NCI-H187 (cell line): ENCODE results near the gene ADORA1.
A peak's percentile ranks its signal among the peaks of the same experiment; 100 is the strongest.

ENCODE experiments used
- DNase-seq, 2 experiments: peaks; one replicate each; lab custom pipeline; 2025; lab: John Stamatoyannopoulos, UW

ADORA1 gene

DNA sequence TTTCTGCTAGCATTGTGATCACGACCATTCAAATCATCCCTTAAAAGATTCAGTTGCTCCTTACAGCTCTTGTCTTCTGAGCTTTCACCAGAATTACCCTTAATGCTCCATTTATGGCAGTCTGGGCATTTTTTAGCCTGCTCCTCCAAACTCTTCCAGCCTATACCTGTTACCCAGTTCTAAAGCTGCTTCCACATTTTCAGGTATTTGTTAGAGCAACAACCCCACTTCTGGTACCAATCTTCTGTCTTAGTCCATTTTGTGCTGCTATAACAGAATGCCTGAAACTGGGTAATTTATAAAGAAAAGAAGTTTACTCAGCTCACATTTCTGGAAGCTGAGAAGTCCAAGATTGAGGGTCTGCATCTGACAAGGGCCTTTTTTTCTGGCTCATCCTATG, 30.9 kb downstream of the ADORA1 start:
- no peak for DNase-seq

GRCh38 chr1:203158960-203159665, 31.6 kb downstream of the ADORA1 start:
- no peak for DNase-seq

DNA sequence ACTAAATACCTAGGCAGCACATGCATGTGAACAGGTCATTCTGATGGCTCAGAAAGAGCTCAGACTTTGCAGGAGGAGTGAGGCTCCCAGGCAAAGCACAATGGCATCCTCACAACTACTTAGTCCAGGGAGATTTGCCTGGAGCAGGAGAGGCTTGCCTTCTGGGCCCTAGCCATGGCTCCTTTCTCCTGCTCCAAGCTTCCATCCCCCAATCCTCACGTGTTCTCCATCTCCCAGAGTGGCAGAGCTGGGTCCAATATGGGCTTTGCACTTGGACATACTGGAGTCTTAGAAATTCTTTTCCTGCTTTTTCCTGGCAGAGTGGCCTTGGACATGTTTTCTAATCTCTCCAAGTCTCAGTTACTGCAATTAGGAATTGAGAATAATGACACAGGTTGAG, 32.3 kb downstream of the ADORA1 start:
- no peak for DNase-seq

GRCh38 chr1:203161175-203161574, 33.6 kb downstream of the ADORA1 start:
- no peak for DNase-seq

DNA sequence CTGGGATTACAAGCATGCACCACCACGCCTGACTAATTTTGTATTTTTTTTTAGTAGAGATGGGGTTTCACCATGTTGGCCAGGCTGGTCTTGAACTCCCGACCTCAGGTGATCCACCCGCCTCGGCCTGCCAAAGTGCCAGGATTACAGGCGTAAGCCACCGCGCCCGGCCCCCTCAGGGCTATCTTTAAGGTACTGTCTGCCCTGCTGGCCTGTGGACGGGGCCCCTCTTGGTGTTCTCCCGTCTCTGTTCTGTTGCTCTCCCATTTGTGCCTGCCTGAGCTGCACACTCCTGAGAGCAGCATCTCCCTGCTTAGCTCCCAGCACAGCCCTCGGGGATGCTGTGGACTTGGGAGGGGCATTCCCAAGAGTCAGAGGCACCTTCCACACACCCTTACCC, 34.2 kb downstream of the ADORA1 start:
- DNase-seq = no peak

DNA sequence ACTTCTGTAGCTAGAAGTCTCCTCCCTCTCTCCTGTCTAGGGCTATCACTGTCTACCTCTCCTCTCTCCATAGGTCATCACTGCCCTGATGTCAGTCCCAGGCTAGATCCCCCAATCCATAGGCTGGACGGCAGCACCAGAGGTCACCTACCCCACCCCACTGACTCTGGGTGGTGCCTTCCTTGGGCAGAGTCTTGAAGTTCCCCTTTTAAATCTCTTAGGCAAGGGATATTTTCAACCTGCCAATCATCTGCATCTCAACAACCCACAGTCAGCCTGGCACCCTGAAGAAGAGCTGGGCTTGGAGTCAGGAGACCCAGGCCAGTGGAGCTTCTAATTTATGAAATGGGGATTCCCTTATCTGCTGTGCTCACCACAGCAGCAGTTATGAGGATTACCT, 34.9 kb downstream of the ADORA1 start:
- no peak for DNase-seq

GRCh38 chr1:203163891-203164635, 36.5 kb downstream of the ADORA1 start:
- no peak for DNase-seq

DNA sequence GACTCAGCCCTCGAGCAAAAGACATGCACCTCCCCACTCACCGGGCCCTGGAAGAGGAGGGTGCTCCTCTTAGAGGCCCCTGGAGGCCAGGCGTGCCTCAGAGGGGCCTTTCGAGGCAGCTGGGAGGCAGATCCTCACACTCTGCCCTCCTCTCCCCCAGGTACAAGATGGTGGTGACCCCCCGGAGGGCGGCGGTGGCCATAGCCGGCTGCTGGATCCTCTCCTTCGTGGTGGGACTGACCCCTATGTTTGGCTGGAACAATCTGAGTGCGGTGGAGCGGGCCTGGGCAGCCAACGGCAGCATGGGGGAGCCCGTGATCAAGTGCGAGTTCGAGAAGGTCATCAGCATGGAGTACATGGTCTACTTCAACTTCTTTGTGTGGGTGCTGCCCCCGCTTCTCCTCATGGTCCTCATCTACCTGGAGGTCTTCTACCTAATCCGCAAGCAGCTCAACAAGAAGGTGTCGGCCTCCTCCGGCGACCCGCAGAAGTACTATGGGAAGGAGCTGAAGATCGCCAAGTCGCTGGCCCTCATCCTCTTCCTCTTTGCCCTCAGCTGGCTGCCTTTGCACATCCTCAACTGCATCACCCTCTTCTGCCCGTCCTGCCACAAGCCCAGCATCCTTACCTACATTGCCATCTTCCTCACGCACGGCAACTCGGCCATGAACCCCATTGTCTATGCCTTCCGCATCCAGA, 37.7 kb downstream of the ADORA1 start:
- DNase-seq = no peak

DNA sequence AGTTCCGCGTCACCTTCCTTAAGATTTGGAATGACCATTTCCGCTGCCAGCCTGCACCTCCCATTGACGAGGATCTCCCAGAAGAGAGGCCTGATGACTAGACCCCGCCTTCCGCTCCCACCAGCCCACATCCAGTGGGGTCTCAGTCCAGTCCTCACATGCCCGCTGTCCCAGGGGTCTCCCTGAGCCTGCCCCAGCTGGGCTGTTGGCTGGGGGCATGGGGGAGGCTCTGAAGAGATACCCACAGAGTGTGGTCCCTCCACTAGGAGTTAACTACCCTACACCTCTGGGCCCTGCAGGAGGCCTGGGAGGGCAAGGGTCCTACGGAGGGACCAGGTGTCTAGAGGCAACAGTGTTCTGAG, 38.3 kb downstream of the ADORA1 start:
- DNase-seq = no peak

GRCh38 chr1:203166192-203166940, 38.8 kb downstream of the ADORA1 start:
- no peak for DNase-seq

DNA sequence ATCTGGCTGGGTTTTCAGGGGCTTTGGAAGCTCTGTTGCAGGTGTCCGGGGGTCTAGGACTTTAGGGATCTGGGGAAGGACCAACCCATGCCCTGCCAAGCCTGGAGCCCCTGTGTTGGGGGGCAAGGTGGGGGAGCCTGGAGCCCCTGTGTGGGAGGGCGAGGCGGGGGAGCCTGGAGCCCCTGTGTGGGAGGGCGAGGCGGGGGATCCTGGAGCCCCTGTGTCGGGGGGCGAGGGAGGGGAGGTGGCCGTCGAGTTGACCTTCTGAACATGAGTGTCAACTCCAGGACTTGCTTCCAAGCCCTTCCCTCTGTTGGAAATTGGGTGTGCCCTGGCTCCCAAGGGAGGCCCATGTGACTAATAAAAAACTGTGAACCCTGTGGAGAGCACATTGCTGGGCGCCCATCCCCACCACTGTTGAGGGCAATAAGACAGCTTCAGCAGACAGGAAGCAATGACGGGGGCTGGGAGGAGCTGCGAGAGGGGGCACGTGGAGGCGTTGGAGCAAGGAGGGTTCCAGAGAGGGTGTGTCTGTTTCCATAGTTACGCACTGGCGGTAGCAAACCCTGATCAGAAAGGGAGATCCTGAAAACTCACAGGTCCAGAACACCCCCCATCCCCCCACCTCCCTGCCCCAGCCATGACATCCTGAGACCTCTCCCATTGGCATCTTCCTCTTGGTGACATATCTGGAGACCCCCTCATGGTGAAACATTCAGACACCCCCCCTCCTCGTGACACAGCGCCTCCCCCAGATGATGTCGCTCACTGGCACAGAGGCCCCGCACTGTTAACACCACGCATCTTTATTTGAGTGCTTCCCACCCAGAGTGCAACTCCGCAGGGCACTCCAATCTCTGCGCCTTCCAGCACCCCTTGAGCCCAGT, 39.7 kb downstream of the ADORA1 start:
- DNase-seq = no peak

DNA sequence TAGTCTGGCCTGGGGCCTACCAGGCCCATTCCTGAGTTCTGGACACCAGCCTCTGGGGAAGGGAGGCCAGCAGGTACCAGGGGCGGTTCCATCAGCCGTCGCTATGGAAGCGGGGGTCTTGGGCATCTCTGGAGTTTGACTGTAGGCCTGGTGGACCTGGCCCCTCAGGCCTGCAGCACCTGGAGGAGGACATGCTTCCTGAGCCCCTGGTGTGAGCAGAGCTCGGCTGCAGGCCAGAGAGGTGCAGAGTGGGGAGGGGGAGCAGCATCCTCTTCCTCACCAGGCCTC, 40.3 kb downstream of the ADORA1 start:
- DNase-seq = no peak

DNA sequence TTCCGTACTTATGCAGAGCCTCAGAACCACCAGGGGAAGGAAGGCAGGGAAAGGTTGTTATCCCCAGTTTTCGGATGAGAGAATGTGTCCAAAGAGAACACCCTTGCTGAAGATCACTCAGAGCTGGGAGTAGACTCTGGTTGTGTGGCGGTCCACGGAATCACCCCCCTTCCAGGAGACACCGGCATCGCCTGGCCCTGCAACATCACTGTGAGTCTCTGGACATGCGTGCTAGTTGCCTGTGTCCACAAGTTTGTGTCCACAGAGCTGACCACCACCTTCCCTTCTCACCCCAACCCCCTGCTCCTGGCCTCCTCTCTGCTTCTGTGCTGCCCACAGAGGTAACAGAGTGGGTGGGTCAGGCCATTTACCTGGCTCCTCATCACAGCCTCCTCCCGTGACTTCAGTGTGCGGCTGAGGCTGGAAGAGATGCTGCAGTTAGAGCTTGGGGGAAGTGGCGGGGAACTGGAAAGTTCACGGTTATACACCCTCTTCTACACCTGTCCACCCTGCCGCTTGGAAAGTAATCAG, 40.8 kb downstream of the ADORA1 start:
- DNase-seq = no peak

- DNase-seq = no peak
Observed at GRCh38 chr1:203168991-203169390, 41.5 kb downstream of the ADORA1 start.

DNA sequence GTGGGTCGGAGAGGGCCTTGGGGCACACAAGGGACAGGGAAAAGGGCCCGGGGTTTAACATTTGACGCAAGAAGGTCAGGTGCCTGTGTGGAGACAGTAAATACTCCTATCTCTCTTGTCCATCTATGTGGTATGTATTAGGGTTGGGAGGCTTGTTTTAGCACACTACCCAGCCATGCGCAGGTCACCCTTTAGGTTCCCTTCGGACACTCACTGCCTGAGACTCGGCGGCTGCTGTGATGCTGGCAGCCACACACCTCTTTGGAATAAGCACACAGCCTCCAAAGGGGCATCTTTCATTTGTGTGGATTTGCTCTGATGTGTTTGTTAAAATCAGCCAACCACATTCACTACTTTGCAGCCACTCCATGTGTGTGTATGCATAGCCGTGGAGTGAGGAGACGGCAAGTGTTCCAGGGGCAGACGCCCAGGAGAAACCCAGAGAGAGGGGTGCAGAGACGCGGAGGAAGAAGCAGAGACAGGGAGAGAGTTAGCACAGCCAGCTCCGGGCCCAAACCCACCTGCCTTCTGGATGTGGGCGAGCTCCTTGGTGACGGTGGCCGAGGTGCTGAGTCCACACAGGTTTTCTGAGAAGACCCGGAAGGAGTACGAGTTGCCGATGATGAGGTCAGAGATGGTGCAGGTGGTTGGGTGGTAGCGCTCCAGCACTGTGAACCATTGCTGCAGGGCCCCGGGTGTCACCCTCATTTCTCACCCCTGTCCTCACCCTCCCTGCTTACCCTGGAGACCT, 42.4 kb downstream of the ADORA1 start:
- DNase-seq = no peak

GRCh38 chr1:203170625-203171330, 43.3 kb downstream of the ADORA1 start:
- no peak for DNase-seq

GRCh38 chr1:203171341-203172183, 44.0 kb downstream of the ADORA1 start:
- no peak for DNase-seq

DNA sequence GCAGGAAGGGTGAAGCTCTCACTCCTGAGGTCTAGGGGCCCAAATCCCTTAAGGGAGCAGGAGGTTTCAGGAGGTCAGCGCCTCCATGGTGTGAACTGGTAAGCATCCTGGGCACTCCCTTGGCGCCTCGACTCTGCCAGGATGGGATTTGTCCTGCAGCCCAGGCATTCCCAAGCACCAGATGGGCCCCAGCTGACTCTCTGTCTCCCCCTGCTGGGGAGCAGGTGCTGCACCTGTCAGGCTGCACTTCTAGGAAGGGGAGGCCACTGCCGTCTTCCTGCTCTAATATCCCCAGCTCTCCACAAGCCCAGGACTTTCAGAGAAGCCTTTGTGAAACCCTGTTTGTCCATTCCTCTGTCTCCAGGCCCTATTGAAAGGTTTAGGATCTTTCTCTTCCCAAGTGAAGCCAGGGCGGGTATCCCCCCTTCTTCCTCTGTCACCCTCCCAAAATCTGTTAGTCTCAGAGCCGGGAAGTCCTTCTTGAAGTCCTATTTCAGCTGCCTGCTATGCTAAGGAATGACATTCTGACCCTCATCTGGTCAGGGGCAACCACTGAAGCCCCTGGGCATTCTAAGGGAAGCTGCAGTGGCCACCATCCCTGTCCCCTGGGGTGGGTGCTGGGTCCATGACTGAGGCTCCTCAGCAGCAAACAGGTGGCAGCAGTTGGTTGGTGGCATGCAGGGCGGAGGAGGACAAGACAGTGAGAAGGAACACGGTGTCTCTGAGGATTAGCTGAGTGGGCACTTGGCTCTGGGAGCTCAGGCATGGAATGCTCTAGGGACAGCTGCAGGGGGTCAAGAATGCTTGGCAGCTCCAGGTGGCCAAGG, 44.9 kb downstream of the ADORA1 start:
- peak; percentile 34 to 58 for DNase-seq
